Measurements from ENCODE around the gene STKLD1. TPM values are rescaled to one million over a fixed set of nuclear protein-coding genes. Genes with fewer than 3 reads are reported as not detected.

The STKLD1 gene
- total RNA-seq, 1 experiment from 2014 or later: 1.1 TPM

DNA sequence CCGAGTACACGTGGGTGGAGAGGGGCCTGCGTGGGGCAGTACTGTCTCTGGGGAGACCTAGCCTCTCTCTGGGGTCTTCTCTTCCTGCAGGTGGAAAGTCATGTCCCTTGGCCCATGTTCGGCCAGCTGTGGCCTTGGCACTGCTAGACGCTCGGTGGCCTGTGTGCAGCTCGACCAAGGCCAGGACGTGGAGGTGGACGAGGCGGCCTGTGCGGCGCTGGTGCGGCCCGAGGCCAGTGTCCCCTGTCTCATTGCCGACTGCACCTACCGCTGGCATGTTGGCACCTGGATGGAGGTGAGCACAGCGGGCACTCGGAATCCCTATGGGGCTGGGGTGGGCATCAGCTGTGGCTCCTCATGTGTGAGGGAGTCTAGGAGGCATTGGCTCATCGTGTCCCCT is 78.2 kb downstream of the STKLD1 start:
- no peak for DNase-seq (ENCODE audit: low spot score)

GRCh38 chr9:133454943-133455673 is 78.9 kb downstream of the STKLD1 start:
- in situ Hi-C loops (cut with HindIII; ENCODE audit: low sequenced_read_pairs): no loop called here
- no peak for DNase-seq (ENCODE audit: low spot score)

More for the DNA sequence above, 78.2 kb downstream of the STKLD1 start:
- in situ Hi-C loops (cut with HindIII; ENCODE audit: low sequenced_read_pairs): no loop called here

Other genes starting within 250 kb of the STKLD1 start
- gene GBGT1, start 212.5 kb upstream of the STKLD1 start, total RNA-seq (2014; rRNA removed; shearing (Covaris generic)): not detected in 2 replicates
- not detected in 2 replicates for gene OBP2B, start 167.1 kb upstream of the STKLD1 start, total RNA-seq (2014; rRNA removed; shearing (Covaris generic))
- gene ABO, start 101.2 kb upstream of the STKLD1 start, total RNA-seq (2014; rRNA removed; shearing (Covaris generic)): not detected in 2 replicates
- 23.3 and 40.6 TPM in 2 replicates for gene SURF6, start 40.2 kb upstream of the STKLD1 start, total RNA-seq (2014; rRNA removed; shearing (Covaris generic))
- 27.4 and 28.2 TPM in 2 replicates for gene MED22, start 28.2 kb upstream of the STKLD1 start, total RNA-seq (2014; rRNA removed; shearing (Covaris generic))
- gene RPL7A, start 28.1 kb upstream of the STKLD1 start, total RNA-seq (2014; rRNA removed; shearing (Covaris generic)): 3,218 and 3,629 TPM in 2 replicates
- gene SURF1, start 19.9 kb upstream of the STKLD1 start, total RNA-seq (2014; rRNA removed; shearing (Covaris generic)): 33.8 and 51.7 TPM in 2 replicates
- gene SURF2, start 19.8 kb upstream of the STKLD1 start, total RNA-seq (2014; rRNA removed; shearing (Covaris generic)): 32.3 and 47.5 TPM in 2 replicates
- 333 and 361 TPM in 2 replicates for gene SURF4, start 306 bp upstream of the STKLD1 start, total RNA-seq (2014; rRNA removed; shearing (Covaris generic))
- gene REXO4, start 41.6 kb downstream of the STKLD1 start, total RNA-seq (2014; rRNA removed; shearing (Covaris generic)): 25.0 and 38.8 TPM in 2 replicates
- gene ADAMTS13, start 46.0 kb downstream of the STKLD1 start, total RNA-seq (2014; rRNA removed; shearing (Covaris generic)): 1.4 and 2.3 TPM in 2 replicates
- 23.2 and 26.1 TPM in 2 replicates for gene CACFD1, start 83.6 kb downstream of the STKLD1 start, total RNA-seq (2014; rRNA removed; shearing (Covaris generic))
- 5.5 and 6.8 TPM in 2 replicates for gene SLC2A6, start 102.7 kb downstream of the STKLD1 start, total RNA-seq (2014; rRNA removed; shearing (Covaris generic))
- 0.64 TPM in 1 of 2 replicates, not detected in the other for gene MYMK, start 148.6 kb downstream of the STKLD1 start, total RNA-seq (2014; rRNA removed; shearing (Covaris generic))
- not detected in 2 replicates for gene ADAMTSL2, start 158.3 kb downstream of the STKLD1 start, total RNA-seq (2014; rRNA removed; shearing (Covaris generic))
- not detected in 2 replicates for gene FAM163B, start 233.0 kb downstream of the STKLD1 start, total RNA-seq (2014; rRNA removed; shearing (Covaris generic))

Measured in G401 (cell line).